Neural crest cell (in vitro differentiated cells): ENCODE measurements around the gene SLC22A4. TPM values are rescaled to one million over a fixed set of nuclear protein-coding genes. Genes with fewer than 3 reads are reported as not detected.

Experiments used
- DNase-seq: peaks from one replicate; pipeline ENCODE4 v3.0.0; 2021; ENCODE audit warnings: low read depth, mixed read lengths, low spot score
- H3K27ac Mint-ChIP-seq: one replicate; pipeline ENCODE4 v1.8.0; 2021; ENCODE audit warnings: mild to moderate bottlenecking, mixed read lengths; ENCODE audit not compliant: unreplicated experiment
- H3K27me3 Mint-ChIP-seq: 2 replicates; pipeline ENCODE4 v1.8.0; 2021; ENCODE audit warnings: low read depth, mild to moderate bottlenecking, mixed read lengths
- H3K36me3 Mint-ChIP-seq: 2 replicates; pipeline ENCODE4 v1.8.0; 2021; ENCODE audit warnings: low read depth, mild to moderate bottlenecking, mixed read lengths
- H3K4me1 Mint-ChIP-seq: 2 replicates; pipeline ENCODE4 v1.8.0; 2021; ENCODE audit warnings: mixed read lengths
- H3K4me3 Mint-ChIP-seq: one replicate; pipeline ENCODE4 v1.8.0; 2021; ENCODE audit warnings: mild to moderate bottlenecking, mixed read lengths
- H3K9me3 Mint-ChIP-seq: 2 replicates; pipeline ENCODE4 v1.8.0; 2021; ENCODE audit warnings: mixed read lengths
- total RNA-seq: library from RNA; stranded (reverse); gene quantifications from 2 replicates; pipeline ENCODE4 v1.2.1, GENCODE V29; 2021
- TF ChIP-seq, protein P1 (sequence below): fragments of 200-600 bp; sonication (generic); conservative IDR thresholded peaks from 2 replicates; pipeline ENCODE4 v1.5.0; 2021; ENCODE audit warnings: antibody characterized with exemption, mild to moderate bottlenecking

SLC22A4 gene
- total RNA-seq, 1 donor from 2014 or later = 0.47 TPM

DNA sequence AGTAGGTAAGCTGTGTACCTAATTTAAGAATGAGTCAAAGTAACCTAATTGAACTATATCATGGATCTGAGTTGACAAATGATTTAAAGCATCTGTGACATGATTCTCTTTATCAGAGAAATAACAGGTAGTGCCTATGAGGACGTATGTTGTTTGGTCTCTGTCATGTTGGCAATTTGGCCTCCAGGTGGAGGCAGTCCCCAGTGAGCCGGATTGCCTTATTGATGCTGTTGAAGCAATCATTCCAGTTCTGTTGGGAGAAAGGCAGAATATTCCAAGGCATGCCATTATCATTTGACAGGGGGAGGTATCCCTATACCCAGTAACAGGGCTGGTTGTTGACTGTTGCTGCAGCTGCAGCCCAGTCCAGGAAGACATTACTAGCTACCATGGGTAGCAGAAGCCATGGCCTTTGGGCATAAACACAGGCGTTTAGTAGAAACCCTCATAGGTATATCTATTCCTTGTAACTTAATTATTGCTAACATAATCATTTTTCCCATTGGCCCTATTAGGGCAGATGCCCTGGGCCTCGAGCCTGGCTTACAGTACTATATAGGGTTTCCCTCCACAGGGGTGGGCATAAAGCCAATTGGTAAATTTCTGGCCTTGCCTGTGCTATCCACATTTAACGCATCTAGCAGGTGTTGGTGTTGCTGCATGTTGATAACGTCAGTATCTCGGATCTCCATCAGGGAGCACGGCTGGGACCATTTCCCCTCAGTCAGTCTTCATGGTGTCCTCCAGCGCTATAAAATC, 12.2 kb upstream of the SLC22A4 start:
- DNase-seq = no peak
- H3K27ac Mint-ChIP-seq = no peak overlapping the region
- peaks cover 26% of the 10 kb centered on the region for H3K4me1 Mint-ChIP-seq
- H3K27me3 Mint-ChIP-seq = no peaks in the 10 kb centered on the region
- peaks cover 3% of the 10 kb centered on the region for H3K9me3 Mint-ChIP-seq
- H3K36me3 Mint-ChIP-seq = no peaks in the 10 kb centered on the region
- TF ChIP-seq, protein P1, sequence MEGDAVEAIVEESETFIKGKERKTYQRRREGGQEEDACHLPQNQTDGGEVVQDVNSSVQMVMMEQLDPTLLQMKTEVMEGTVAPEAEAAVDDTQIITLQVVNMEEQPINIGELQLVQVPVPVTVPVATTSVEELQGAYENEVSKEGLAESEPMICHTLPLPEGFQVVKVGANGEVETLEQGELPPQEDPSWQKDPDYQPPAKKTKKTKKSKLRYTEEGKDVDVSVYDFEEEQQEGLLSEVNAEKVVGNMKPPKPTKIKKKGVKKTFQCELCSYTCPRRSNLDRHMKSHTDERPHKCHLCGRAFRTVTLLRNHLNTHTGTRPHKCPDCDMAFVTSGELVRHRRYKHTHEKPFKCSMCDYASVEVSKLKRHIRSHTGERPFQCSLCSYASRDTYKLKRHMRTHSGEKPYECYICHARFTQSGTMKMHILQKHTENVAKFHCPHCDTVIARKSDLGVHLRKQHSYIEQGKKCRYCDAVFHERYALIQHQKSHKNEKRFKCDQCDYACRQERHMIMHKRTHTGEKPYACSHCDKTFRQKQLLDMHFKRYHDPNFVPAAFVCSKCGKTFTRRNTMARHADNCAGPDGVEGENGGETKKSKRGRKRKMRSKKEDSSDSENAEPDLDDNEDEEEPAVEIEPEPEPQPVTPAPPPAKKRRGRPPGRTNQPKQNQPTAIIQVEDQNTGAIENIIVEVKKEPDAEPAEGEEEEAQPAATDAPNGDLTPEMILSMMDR = no peak
- no peak overlapping the region for H3K4me3 Mint-ChIP-seq

DNA sequence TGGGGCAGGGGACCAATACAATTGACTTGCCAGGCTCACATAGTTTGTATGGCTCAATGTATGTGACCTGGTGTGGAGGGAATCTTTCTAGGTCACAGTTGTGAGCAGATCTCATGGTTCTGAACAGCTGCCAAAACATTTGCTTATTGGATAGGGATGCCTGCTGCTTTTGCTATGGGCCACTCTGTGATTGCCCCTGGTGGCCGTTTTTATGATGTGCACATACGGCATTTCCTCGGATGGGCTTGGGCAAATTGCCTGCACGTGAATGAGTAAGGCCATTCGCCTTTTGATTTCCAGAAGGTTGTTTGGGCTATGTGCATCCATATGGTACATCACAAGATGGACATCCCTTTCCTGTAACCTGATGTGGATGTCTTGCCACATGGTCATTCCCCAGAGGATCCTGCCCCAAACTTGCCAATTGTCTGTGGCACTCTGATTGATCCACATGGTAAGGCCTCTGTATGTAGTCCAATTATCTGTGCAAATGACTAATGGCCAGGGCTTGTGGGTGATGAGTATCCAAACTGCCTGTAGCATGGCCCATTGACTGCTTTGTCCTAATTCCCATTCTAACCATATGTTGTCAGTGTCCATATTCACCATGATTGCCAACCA, 10.7 kb upstream of the SLC22A4 start:
- Mint-ChIP-seq H3K9me3 (peaks cover 3% of the 10 kb centered on the region), H3K36me3 (no peaks in the 10 kb centered on the region), H3K4me1 (peaks cover 13% of the 10 kb centered on the region), H3K27me3 (no peaks in the 10 kb centered on the region), H3K27ac (no peak overlapping the region), H3K4me3 (no peak overlapping the region)
- TF ChIP-seq, protein P1 = peak; percentile 60
- no peak for DNase-seq

DNA sequence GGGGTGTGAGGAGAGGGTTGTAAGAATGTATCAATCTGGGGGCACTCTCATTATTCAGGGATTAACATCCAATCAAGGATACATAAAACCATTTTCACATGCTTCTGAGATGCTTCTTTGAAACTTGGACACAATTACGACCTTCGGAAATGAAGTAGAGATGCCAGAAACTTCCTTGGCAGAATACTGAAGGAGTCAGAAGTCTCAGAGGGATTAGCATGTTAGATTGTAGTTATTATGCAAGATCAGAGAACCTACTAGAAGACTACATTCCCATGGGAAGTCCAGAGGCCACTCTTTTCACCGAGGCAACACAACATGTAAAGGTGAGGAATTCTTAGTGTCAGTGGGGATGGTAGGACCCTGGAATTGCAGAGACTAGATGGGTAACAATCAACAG, 5.1 kb upstream of the SLC22A4 start:
- Mint-ChIP-seq H3K9me3 (no peaks in the 10 kb centered on the region), H3K4me3 (no peak overlapping the region), H3K27me3 (no peaks in the 10 kb centered on the region), H3K36me3 (no peaks in the 10 kb centered on the region), H3K4me1 (peaks cover 13% of the 10 kb centered on the region), H3K27ac (no peak overlapping the region)
- TF ChIP-seq, protein P1 = no peak
- no peak for DNase-seq

DNA sequence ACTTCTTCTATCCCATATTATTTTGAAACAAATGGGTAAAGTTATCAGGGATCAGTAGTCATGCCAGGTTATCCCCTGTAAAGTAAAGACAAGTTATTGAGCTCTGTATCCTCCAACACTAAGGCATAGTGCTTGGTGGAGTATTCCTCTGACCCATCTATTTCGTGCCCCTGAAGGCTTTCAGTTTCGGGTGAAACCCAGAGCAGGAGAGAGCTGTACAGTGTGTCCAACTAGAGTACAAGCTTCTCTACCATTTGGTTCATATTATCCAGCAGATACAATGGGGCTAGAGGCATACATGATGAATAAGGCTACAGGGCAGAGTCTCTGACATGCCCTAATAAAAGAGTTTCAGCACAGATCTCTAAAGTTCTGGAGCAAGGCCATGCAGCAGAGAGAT, 3.2 kb upstream of the SLC22A4 start:
- no peaks in the 10 kb centered on the region for H3K9me3 Mint-ChIP-seq
- DNase-seq = no peak
- H3K36me3 Mint-ChIP-seq = no peaks in the 10 kb centered on the region
- no peak overlapping the region for H3K27ac Mint-ChIP-seq
- TF ChIP-seq, protein P1 = no peak
- H3K4me1 Mint-ChIP-seq = peaks cover 17% of the 10 kb centered on the region
- H3K27me3 Mint-ChIP-seq = peaks cover 18% of the 10 kb centered on the region
- H3K4me3 Mint-ChIP-seq = peak overlapping the region; percentile 6

DNA sequence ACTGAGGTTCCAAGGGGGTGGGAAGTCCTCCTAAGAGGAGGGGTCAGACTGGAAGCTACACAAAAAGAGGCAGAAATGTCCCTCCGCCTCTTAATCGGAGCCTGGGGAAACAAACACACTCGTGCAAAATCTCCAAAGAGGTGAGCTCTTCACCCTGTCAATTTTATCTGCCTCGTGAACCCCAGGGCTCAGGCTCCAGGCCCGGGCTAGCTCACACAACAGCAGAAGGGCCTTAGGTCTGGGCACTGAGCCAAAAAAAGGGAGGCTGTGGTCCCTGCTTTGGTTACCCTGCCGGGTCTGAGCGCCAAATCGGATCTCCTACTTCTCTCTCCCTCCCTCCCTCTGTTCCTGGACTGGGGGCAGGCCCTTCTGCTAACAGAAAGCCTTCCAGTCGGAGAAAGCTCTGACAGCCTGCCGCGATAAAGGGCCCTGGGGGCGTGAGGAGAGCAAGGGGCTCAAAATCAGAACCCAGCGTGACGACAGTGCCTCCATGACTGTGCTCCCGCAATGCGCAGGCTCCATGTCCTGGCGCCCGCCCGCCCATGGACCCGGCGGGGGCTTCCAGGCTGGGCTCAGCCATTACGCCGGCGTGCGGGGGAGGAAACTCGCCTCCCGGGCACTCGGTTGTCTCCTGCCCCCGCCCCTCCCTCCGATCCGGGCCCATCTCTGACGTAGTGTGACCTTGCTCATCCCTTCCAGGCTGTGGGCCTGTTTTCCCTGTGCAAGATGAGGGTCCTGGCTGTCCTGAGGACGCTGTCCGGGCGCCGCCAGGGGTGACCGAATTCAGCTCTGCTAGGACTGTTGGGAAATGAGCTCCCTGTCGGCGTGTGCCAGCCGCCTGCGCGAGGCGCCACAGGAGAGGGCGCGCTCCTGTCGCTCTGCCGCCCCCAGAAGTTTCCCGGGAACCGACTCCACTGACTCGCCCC, 865 bp upstream of the SLC22A4 start:
- Mint-ChIP-seq H3K4me3 (peak overlapping the region; percentile 91), H3K4me1 (peaks cover 17% of the 10 kb centered on the region)
- TF ChIP-seq, protein P1 = peak; percentile 43

More for the DNA sequence above, 865 bp upstream of the SLC22A4 start:
- peak overlapping the region; percentile 99 for H3K27ac Mint-ChIP-seq
- H3K9me3 Mint-ChIP-seq = no peaks in the 10 kb centered on the region
- H3K27me3 Mint-ChIP-seq = peaks cover 26% of the 10 kb centered on the region
- no peaks in the 10 kb centered on the region for H3K36me3 Mint-ChIP-seq
- DNase-seq = peak; percentile 72
